GM12873 (cell line): ENCODE data around the gene FAM151A.

Experiments used
- TF ChIP-seq, protein P1 (sequence below): IDR thresholded peaks from 2 replicates; pipeline ENCODE4 v1.5.1; 2012; ENCODE audit warnings: low read depth, mild to moderate bottlenecking, moderate library complexity, low read length, control low read depth; ENCODE audit not compliant: insufficient read depth; ENCODE audit errors: missing control alignments

FAM151A gene

DNA sequence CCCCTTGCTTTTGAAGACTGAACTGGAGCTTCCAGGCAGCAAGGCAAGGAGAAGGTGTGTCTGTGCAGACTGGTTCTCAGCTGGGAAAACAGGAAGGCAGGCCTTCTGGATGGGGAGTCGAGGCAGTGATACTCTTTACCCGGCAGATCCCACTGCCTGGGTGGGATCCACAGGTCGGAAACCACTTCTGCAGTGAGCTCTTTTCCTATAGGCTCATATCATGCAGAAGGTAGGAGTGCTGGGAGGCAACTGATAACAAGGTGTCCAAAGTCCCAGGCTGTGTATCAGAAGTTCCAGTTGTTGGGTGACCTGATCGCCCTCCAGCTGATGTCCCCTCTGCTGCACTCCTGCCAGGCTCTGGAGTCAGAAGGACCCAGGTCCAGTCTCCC is 58.2 kb downstream of the FAM151A start:
- TF ChIP-seq, protein P1, sequence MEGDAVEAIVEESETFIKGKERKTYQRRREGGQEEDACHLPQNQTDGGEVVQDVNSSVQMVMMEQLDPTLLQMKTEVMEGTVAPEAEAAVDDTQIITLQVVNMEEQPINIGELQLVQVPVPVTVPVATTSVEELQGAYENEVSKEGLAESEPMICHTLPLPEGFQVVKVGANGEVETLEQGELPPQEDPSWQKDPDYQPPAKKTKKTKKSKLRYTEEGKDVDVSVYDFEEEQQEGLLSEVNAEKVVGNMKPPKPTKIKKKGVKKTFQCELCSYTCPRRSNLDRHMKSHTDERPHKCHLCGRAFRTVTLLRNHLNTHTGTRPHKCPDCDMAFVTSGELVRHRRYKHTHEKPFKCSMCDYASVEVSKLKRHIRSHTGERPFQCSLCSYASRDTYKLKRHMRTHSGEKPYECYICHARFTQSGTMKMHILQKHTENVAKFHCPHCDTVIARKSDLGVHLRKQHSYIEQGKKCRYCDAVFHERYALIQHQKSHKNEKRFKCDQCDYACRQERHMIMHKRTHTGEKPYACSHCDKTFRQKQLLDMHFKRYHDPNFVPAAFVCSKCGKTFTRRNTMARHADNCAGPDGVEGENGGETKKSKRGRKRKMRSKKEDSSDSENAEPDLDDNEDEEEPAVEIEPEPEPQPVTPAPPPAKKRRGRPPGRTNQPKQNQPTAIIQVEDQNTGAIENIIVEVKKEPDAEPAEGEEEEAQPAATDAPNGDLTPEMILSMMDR = no peak

- TF ChIP-seq, protein P1 = no peak
Measured at GRCh38 chr1:54564312-54565112, 58.8 kb downstream of the FAM151A start.

DNA sequence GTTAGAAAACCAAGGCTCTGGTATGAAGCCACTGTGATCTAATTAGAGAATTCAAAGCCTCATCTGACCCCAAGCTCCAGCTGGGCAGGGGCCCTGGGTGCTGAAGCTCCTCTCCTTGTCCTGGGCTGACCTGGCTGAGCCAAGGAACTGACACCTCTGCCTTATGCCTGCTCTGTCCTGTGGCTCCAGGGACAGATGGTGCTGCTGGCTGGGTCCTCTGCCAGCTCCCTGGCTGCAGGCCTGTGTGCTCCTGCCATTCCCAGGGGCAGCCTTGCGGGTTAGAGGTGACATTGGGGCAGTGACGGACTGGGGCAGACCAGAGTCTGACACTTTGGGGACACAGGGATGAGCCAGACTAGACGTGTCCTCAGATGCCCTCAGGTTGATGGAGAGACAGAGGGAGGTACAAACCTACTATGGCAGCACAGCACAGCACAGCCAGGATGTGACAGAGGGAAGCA is 63.5 kb downstream of the FAM151A start:
- TF ChIP-seq, protein P1 = no peak
